Vagina (tissue), 2 donors: Measurements from ENCODE around the gene SLC25A24.

Experiments used
- CTCF ChIP-seq, 3 experiments: fragments of 450-650 bp in 2 of 3; fragments of 200-600 bp in 1 of 3; sonication (generic) in 1 of 3; IDR thresholded peaks; one replicate each; pipeline ENCODE4 v1.5.1; 2017 to 2019; ENCODE audit warnings: antibody characterized with exemption in 3 of 3, mild to moderate bottlenecking in 2 of 3, moderate library complexity in 2 of 3
- POLR2A ChIP-seq, 2 donors: fragments of 450-650 bp; IDR thresholded peaks; one replicate each; pipeline ENCODE4 v1.6.1; 2017; ENCODE audit warnings: antibody characterized with exemption in 2 of 2, mild to moderate bottlenecking in 2 of 2, moderate library complexity in 2 of 2

- TF ChIP-seq CTCF (IDR thresholded peaks at IDR 0.05) (no peak), POLR2A (IDR thresholded peaks at IDR 0.05) (no peak)
Observed at GRCh38 chr1:108109295-108109973, 90.7 kb downstream of the SLC25A24 start.
